ENCODE results near the gene LMBRD1. TPM values are rescaled to one million over a fixed set of nuclear protein-coding genes. Genes with fewer than 3 reads are reported as not detected.
A peak's percentile ranks its signal among the peaks of the same experiment; 100 is the strongest.

LMBRD1 gene
- total RNA-seq, 2 donors from 2014 or later = 30.1 to 34.8 TPM

DNA sequence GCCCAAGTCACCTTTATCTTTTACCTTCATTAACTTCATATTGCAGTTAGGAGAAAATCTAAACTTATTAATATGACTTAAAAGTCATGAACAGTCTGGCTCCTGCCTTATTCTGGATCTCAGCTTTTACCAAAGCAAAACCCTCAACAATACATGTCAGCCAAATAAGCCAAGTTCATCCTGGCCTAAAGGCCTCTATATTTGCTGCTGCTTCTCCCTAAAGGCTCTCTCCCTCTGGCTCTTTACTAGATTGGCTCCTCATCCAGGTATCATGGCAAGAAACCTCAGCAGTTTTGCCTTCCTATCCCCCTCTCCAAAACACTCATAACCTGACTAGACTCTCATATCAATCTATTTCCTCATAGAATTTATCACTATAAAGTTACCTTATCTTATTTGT lies 11.1 kb downstream of the LMBRD1 start:
- no peaks in the 10 kb centered on the region for H3K9me3 Mint-ChIP-seq
- Histone ChIP-seq H3K36me3 (ENCODE audit: control insufficient read depth, insufficient read depth, low read length) (peaks cover 43% of the 10 kb centered on the region), H3K27ac (ENCODE audit: low read depth, low read length) (no peak overlapping the region), H3K9me3 (ENCODE audit: control insufficient read depth, low read length) (no peaks in the 10 kb centered on the region), H3K27me3 (ENCODE audit: control insufficient read depth, insufficient read depth, low read length, poor library complexity, severe bottlenecking) (no peaks in the 10 kb centered on the region), H3K9ac (ENCODE audit: extremely low read depth, low read length, poor library complexity, severe bottlenecking) (no peak overlapping the region), H3K4me1 (ENCODE audit: control insufficient read depth, insufficient read depth, low read length) (peaks cover under 1% of the 10 kb centered on the region), H3K4me3 (ENCODE audit: low read length) (no peak overlapping the region)
- TF ChIP-seq, protein P1, sequence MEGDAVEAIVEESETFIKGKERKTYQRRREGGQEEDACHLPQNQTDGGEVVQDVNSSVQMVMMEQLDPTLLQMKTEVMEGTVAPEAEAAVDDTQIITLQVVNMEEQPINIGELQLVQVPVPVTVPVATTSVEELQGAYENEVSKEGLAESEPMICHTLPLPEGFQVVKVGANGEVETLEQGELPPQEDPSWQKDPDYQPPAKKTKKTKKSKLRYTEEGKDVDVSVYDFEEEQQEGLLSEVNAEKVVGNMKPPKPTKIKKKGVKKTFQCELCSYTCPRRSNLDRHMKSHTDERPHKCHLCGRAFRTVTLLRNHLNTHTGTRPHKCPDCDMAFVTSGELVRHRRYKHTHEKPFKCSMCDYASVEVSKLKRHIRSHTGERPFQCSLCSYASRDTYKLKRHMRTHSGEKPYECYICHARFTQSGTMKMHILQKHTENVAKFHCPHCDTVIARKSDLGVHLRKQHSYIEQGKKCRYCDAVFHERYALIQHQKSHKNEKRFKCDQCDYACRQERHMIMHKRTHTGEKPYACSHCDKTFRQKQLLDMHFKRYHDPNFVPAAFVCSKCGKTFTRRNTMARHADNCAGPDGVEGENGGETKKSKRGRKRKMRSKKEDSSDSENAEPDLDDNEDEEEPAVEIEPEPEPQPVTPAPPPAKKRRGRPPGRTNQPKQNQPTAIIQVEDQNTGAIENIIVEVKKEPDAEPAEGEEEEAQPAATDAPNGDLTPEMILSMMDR (conservative IDR thresholded peaks at IDR 0.05) = no peak
- no peak overlapping the region for H3K27ac Mint-ChIP-seq
- H3K27me3 Mint-ChIP-seq (ENCODE audit: insufficient read depth) = no peaks in the 10 kb centered on the region
- no peak for DNase-seq
- peaks cover 20% of the 10 kb centered on the region for H3K36me3 Mint-ChIP-seq (ENCODE audit: low read depth)
- no peak overlapping the region for H3K4me3 Mint-ChIP-seq
- H3K4me1 Mint-ChIP-seq = peaks cover 19% of the 10 kb centered on the region

DNA sequence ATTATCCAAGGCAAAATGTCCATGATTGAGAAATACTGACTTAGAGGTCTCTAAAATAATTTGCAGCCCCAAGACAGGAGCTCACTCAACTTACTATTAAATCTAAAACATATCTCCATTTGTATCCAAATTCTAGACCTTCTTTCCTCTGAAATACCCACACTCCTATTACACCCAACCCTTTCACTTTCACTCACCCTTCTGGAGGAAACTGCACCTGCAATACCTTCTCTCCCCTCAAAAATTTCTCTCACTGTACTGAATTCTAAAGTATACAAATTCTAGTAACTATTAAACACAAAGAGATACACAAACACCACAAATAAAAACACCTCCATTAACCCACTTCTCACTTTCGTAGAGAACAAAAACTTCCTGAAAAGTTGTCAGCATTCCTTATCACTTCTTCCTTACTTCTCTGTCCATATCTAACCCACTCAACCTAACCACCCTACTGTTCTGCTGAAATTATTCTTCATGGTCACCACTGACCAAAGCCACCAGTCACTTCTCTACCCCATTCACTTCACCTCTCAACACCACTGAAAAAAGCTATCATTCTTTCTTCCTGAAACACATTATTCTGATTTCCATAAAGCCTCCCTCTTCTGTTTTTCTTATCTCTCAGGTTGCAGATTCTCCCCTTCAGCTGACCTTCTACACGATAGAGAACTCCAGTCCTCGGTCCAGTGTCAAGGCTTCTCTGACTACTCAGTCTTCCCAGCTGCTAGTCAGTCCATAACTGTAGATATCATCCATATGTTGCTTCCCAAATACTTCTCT lies 12.0 kb downstream of the LMBRD1 start:
- Histone ChIP-seq H3K4me1 (ENCODE audit: control insufficient read depth, insufficient read depth, low read length) (no peaks in the 10 kb centered on the region), H3K4me3 (ENCODE audit: low read length) (no peak overlapping the region), H3K9me3 (ENCODE audit: control insufficient read depth, low read length) (no peaks in the 10 kb centered on the region), H3K9ac (ENCODE audit: extremely low read depth, low read length, poor library complexity, severe bottlenecking) (no peak overlapping the region), H3K36me3 (ENCODE audit: control insufficient read depth, insufficient read depth, low read length) (peaks cover 45% of the 10 kb centered on the region), H3K27ac (ENCODE audit: low read depth, low read length) (no peak overlapping the region), H3K27me3 (ENCODE audit: control insufficient read depth, insufficient read depth, low read length, poor library complexity, severe bottlenecking) (no peaks in the 10 kb centered on the region)
- H3K27me3 Mint-ChIP-seq (ENCODE audit: insufficient read depth) = no peaks in the 10 kb centered on the region
- H3K4me1 Mint-ChIP-seq = peaks cover 23% of the 10 kb centered on the region
- no peak overlapping the region for H3K4me3 Mint-ChIP-seq
- peak overlapping the region; percentile 0 for H3K27ac Mint-ChIP-seq
- TF ChIP-seq, protein P1 (conservative IDR thresholded peaks at IDR 0.05) = peak; percentile 12
- H3K9me3 Mint-ChIP-seq = no peaks in the 10 kb centered on the region
- 82 to 89% methylated on average over 3 of the region's 3 CpGs for WGBS, 2 experiments (ENCODE audit: insufficient coverage in 1 of 2, insufficient read length in 1 of 2)
- DNase-seq = no peak
- peaks cover 22% of the 10 kb centered on the region for H3K36me3 Mint-ChIP-seq (ENCODE audit: low read depth)

DNA sequence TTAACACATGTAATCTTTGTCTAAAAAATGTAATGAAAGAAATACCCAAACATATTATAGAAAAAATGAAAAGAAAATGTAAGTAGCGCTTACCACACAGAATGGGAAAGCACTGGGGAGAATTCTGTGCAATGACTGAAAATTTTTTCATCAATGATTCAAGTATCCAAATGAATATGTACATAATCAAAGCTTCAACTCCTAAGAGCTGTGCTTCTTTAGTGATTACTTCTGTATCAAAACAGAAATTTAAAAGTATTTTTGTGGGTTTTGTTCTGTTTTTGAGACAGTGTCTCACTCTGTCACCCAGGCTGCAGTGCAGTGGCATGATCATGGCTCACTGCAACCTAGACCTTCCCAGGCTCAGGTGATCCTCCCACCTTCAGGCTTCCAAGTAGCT lies 13.7 kb downstream of the LMBRD1 start:
- Histone ChIP-seq H3K4me1 (ENCODE audit: control insufficient read depth, insufficient read depth, low read length) (no peaks in the 10 kb centered on the region), H3K27ac (ENCODE audit: low read depth, low read length) (no peak overlapping the region), H3K9me3 (ENCODE audit: control insufficient read depth, low read length) (no peaks in the 10 kb centered on the region), H3K36me3 (ENCODE audit: control insufficient read depth, insufficient read depth, low read length) (peaks cover 39% of the 10 kb centered on the region), H3K27me3 (ENCODE audit: control insufficient read depth, insufficient read depth, low read length, poor library complexity, severe bottlenecking) (no peaks in the 10 kb centered on the region), H3K4me3 (ENCODE audit: low read length) (no peak overlapping the region), H3K9ac (ENCODE audit: extremely low read depth, low read length, poor library complexity, severe bottlenecking) (no peak overlapping the region)
- Mint-ChIP-seq H3K4me3 (no peak overlapping the region), H3K9me3 (no peaks in the 10 kb centered on the region), H3K27ac (no peak overlapping the region), H3K27me3 (ENCODE audit: insufficient read depth) (no peaks in the 10 kb centered on the region), H3K36me3 (ENCODE audit: low read depth) (peaks cover 18% of the 10 kb centered on the region), H3K4me1 (peaks cover 26% of the 10 kb centered on the region)
- DNase-seq = no peak
- TF ChIP-seq, protein P1 (conservative IDR thresholded peaks at IDR 0.05) = no peak
- 100% methylated on average over 1 of the region's 1 CpG; no CpG with 5 or more reads in 1 of the 2 experiments for WGBS, 2 experiments (ENCODE audit: insufficient coverage in 1 of 2, insufficient read length in 1 of 2)
